ENCODE data around the gene PTPRE.

Gene PTPRE

GRCh38 chr10:128071417-128071782 lies 164.5 kb downstream of the PTPRE start:
- Mint-ChIP-seq H3K4me3 (no peak overlapping the region), H3K36me3 (ENCODE audit: low read depth) (peaks cover 65% of the 10 kb centered on the region), H3K27me3 (ENCODE audit: low read depth) (no peaks in the 10 kb centered on the region), H3K9me3 (no peaks in the 10 kb centered on the region), H3K4me1 (ENCODE audit: low read depth) (peaks cover 18% of the 10 kb centered on the region), H3K27ac (no peak overlapping the region)
- DNase-seq (ENCODE audit: low spot score), result no peak

DNA sequence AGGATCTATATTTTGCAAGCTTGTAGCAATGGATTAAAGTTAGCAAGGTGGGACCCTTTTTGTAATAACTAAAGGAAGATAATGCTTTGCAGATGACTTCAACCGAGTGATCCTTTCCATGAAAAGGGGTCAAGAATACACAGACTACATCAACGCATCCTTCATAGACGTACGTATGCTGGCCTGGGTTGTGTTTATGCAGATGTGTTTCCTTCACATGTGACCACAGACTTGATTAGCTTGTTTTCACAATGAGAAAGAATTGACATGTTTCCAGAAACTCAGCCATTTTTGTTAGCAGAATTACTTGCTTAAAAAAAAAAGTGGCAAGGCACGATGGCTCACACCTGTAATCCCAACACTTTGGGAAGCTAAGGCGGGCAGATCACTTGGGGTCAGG lies 165.1 kb downstream of the PTPRE start:
- no peak overlapping the region for H3K27ac Mint-ChIP-seq
- peaks cover 63% of the 10 kb centered on the region for H3K36me3 Mint-ChIP-seq (ENCODE audit: low read depth)
- H3K9me3 Mint-ChIP-seq, result no peaks in the 10 kb centered on the region
- H3K4me1 Mint-ChIP-seq (ENCODE audit: low read depth), result peaks cover 14% of the 10 kb centered on the region
- H3K27me3 Mint-ChIP-seq (ENCODE audit: low read depth), result no peaks in the 10 kb centered on the region
- no peak for DNase-seq (ENCODE audit: low spot score)
- no peak overlapping the region for H3K4me3 Mint-ChIP-seq

DNA sequence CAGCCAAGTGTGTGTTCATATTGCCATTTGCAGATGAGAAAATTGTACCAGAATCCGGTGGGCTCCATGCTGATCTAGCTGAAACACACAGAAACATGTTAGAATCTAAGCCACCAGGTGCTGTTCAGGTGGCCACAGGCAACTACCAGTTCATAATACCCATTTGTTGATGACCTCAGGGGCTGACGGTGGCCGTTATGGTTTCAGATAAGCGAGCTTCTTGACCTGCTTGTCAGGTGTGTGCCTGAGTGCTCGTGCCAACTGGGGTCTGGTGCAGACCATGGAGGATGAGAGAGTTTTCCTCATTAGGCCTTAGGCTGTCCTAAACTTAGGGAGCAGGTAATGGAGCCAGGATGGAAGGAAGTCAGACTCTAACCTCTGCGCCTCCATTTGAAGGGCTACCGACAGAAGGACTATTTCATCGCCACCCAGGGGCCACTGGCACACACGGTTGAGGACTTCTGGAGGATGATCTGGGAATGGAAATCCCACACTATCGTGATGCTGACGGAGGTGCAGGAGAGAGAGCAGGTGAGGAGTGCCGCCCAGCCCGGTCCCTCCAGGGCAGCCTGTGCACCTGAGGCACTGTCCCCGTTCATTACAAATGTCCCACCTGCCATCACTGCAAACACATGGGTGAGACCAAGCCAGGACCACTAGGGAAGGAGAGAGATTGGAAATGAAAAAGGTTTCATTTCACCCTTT lies 166.2 kb downstream of the PTPRE start:
- no peak overlapping the region for H3K4me3 Mint-ChIP-seq
- no peaks in the 10 kb centered on the region for H3K27me3 Mint-ChIP-seq (ENCODE audit: low read depth)
- peaks cover 10% of the 10 kb centered on the region for H3K4me1 Mint-ChIP-seq (ENCODE audit: low read depth)
- H3K36me3 Mint-ChIP-seq (ENCODE audit: low read depth), result peaks cover 56% of the 10 kb centered on the region
- no peaks in the 10 kb centered on the region for H3K9me3 Mint-ChIP-seq
- H3K27ac Mint-ChIP-seq, result no peak overlapping the region
- no peak for DNase-seq (ENCODE audit: low spot score)

- Mint-ChIP-seq H3K27ac (no peak overlapping the region), H3K4me3 (no peak overlapping the region), H3K36me3 (ENCODE audit: low read depth) (peaks cover 55% of the 10 kb centered on the region)
Measured at GRCh38 chr10:128073890-128074289, 167.0 kb downstream of the PTPRE start.

DNA sequence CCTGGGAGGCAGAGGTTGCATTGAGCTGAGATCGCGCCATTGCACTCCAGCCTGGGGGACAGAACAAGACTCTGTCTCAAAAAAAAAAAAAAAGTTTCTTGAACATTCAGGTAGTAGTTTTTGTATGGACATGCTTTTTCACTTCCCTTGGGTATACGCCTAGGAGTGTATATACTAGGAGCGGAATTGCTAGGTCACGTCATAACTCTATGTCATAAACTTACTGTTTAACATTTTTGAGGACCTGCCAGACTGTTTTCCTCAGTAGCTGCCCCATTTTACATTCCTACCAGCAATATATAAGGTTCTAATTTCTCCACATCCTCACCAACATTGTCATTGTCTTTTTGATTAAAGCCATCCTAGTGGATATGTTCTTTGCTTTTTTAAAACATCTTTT lies 167.7 kb downstream of the PTPRE start:
- DNase-seq (ENCODE audit: low spot score), result no peak
- Mint-ChIP-seq H3K4me1 (ENCODE audit: low read depth) (peaks cover 10% of the 10 kb centered on the region), H3K27me3 (ENCODE audit: low read depth) (no peaks in the 10 kb centered on the region), H3K9me3 (no peaks in the 10 kb centered on the region), H3K4me3 (no peak overlapping the region), H3K36me3 (ENCODE audit: low read depth) (peaks cover 59% of the 10 kb centered on the region), H3K27ac (no peak overlapping the region)

More at GRCh38 chr10:128073890-128074289, 167.0 kb downstream of the PTPRE start:
- DNase-seq (ENCODE audit: low spot score), result no peak
- Mint-ChIP-seq H3K9me3 (no peaks in the 10 kb centered on the region), H3K27me3 (ENCODE audit: low read depth) (no peaks in the 10 kb centered on the region), H3K4me1 (ENCODE audit: low read depth) (peaks cover 10% of the 10 kb centered on the region)

DNA sequence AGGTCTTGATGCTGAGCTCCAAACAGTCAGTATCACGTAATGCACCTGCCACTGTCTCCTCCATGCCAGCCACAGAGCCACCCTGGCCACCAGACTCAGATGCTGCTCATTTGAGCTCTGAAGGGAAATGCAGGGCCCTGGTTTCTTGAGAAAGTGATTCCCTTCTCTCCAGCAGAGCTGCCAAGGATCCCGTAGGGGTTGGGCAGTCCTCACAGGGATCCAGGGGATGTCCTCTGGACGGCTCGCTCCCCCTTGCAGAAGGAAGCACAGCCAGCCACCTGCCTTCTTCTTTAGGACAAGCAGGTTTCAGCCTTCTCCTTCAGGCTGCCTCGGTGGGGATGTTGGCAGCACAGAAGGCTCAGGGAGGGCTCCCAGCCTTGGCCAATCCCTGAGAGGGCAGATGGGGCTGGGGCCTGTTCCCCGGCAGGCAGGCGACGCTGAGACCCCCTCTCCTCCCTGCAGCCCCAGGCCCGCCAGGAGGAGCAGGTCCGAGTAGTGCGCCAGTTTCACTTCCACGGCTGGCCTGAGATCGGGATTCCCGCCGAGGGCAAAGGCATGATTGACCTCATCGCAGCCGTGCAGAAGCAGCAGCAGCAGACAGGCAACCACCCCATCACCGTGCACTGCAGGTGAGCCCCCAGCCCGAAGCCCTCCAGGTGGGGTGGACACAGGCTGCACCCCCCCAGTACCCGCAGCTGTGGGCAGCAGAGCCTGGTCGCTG lies 170.4 kb downstream of the PTPRE start:
- peaks cover 10% of the 10 kb centered on the region for H3K4me1 Mint-ChIP-seq (ENCODE audit: low read depth)
- DNase-seq (ENCODE audit: low spot score), result no peak
- H3K36me3 Mint-ChIP-seq (ENCODE audit: low read depth), result peaks cover 40% of the 10 kb centered on the region
- H3K9me3 Mint-ChIP-seq, result no peaks in the 10 kb centered on the region
- H3K4me3 Mint-ChIP-seq, result no peak overlapping the region
- H3K27me3 Mint-ChIP-seq (ENCODE audit: low read depth), result no peaks in the 10 kb centered on the region
- H3K27ac Mint-ChIP-seq, result no peak overlapping the region

GRCh38 chr10:128078136-128078969 lies 171.4 kb downstream of the PTPRE start:
- DNase-seq (ENCODE audit: low spot score), result no peak
- H3K4me1 Mint-ChIP-seq (ENCODE audit: low read depth), result peaks cover 8% of the 10 kb centered on the region
- H3K4me3 Mint-ChIP-seq, result no peak overlapping the region
- no peak overlapping the region for H3K27ac Mint-ChIP-seq
- H3K9me3 Mint-ChIP-seq, result no peaks in the 10 kb centered on the region
- no peaks in the 10 kb centered on the region for H3K27me3 Mint-ChIP-seq (ENCODE audit: low read depth)
- peaks cover 33% of the 10 kb centered on the region for H3K36me3 Mint-ChIP-seq (ENCODE audit: low read depth)

GRCh38 chr10:128080231-128080630 lies 173.3 kb downstream of the PTPRE start:
- no peak overlapping the region for H3K4me3 Mint-ChIP-seq
- H3K36me3 Mint-ChIP-seq (ENCODE audit: low read depth), result peaks cover 25% of the 10 kb centered on the region
- DNase-seq (ENCODE audit: low spot score), result no peak
- H3K27ac Mint-ChIP-seq, result no peak overlapping the region
- H3K4me1 Mint-ChIP-seq (ENCODE audit: low read depth), result no peaks in the 10 kb centered on the region
- H3K27me3 Mint-ChIP-seq (ENCODE audit: low read depth), result no peaks in the 10 kb centered on the region
- H3K9me3 Mint-ChIP-seq, result no peaks in the 10 kb centered on the region

GRCh38 chr10:128080641-128081040 lies 173.7 kb downstream of the PTPRE start:
- H3K27ac Mint-ChIP-seq, result no peak overlapping the region

DNA sequence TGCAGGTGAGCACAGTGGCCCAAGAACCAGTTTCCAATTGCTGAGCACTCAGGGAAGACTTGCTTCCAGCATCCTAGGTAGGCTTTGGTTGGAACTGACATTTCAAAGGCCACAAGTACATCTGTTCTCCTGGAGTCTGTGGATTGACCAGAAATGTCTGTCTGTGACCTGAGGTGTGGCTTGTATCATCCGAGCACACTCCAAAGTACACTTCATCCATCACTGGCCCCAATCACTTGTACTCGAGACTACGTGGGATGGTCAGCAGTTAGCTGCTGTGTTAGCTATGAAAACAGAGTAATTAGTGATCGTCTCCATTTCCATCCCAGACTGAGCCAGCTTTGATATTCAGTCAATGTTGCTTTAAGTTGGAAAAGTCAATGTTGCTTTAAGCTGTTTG lies 174.3 kb downstream of the PTPRE start:
- H3K4me1 Mint-ChIP-seq (ENCODE audit: low read depth), result no peaks in the 10 kb centered on the region
- H3K36me3 Mint-ChIP-seq (ENCODE audit: low read depth), result peaks cover 18% of the 10 kb centered on the region
- no peaks in the 10 kb centered on the region for H3K9me3 Mint-ChIP-seq
- H3K27ac Mint-ChIP-seq, result no peak overlapping the region
- DNase-seq (ENCODE audit: low spot score), result no peak
- H3K4me3 Mint-ChIP-seq, result no peak overlapping the region
- H3K27me3 Mint-ChIP-seq (ENCODE audit: low read depth), result no peaks in the 10 kb centered on the region

More at GRCh38 chr10:128080641-128081040, 173.7 kb downstream of the PTPRE start:
- H3K27me3 Mint-ChIP-seq (ENCODE audit: low read depth), result no peaks in the 10 kb centered on the region
- no peaks in the 10 kb centered on the region for H3K9me3 Mint-ChIP-seq
- no peak for DNase-seq (ENCODE audit: low spot score)
- no peaks in the 10 kb centered on the region for H3K4me1 Mint-ChIP-seq (ENCODE audit: low read depth)
- peaks cover 22% of the 10 kb centered on the region for H3K36me3 Mint-ChIP-seq (ENCODE audit: low read depth)
- H3K4me3 Mint-ChIP-seq, result no peak overlapping the region

DNA sequence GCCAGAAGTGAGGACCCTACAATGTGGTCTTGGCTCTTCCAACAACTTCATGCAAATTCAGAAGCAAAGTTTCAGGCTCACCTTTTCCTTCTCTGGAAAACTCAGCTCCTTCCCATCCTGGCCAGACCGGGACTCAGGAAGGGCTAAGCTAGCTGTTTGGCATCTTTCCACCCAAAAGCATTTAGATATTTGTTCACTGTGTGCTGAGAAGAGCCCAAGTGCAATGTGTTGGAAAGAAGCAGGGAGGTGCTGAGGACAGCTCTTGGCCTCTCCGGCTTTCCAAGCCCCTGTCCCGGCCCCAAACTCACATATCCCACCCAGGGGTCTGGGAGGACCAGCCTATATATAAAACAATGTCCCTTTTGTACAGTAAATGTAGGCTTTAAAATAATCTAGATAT lies 174.8 kb downstream of the PTPRE start:
- H3K27me3 Mint-ChIP-seq (ENCODE audit: low read depth), result no peaks in the 10 kb centered on the region
- no peak overlapping the region for H3K27ac Mint-ChIP-seq
- peaks cover 17% of the 10 kb centered on the region for H3K36me3 Mint-ChIP-seq (ENCODE audit: low read depth)

DNA sequence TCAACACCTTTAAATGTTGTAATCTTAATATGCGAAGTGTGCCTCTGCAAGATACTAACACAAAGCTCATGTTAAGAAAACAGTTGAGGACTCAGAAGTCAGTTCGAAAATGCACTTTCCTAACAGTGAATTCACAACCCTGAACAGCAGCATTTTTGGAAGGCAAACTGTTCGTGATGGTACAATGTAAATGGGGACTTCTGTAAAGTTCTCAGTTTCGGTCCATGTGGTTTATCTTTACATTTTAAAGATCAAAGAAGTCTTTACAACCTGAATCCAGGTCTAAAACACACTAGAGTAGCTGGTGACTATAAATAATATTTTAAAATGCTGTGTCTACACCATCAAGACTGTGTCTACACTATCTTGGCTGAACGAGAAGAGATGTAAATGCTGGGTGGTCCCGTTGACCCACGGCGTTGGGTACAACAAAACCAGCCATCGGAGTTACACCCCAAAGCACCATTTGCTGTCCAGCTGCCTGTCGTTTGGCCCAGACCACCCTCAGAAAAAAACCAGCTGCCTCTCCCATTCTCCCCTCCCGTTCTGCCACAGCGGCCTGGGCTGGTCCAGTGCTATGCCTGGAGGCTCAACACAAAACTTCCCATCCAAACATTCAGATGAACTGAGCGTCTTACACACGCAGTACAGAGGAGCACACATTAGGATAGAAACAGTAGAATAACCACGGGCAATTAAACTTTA lies 176.4 kb downstream of the PTPRE start:
- Mint-ChIP-seq H3K4me3 (no peak overlapping the region), H3K36me3 (ENCODE audit: low read depth) (peaks cover 12% of the 10 kb centered on the region)
- DNase-seq (ENCODE audit: low spot score), result no peak

More for the DNA sequence above, 174.8 kb downstream of the PTPRE start:
- no peaks in the 10 kb centered on the region for H3K9me3 Mint-ChIP-seq
- no peak overlapping the region for H3K4me3 Mint-ChIP-seq
- no peak for DNase-seq (ENCODE audit: low spot score)
- H3K4me1 Mint-ChIP-seq (ENCODE audit: low read depth), result no peaks in the 10 kb centered on the region

GRCh38 chr10:128084364-128084763 lies 177.5 kb downstream of the PTPRE start:
- H3K4me1 Mint-ChIP-seq (ENCODE audit: low read depth), result peaks cover 1% of the 10 kb centered on the region
- H3K27me3 Mint-ChIP-seq (ENCODE audit: low read depth), result no peaks in the 10 kb centered on the region

More for the DNA sequence above, 176.4 kb downstream of the PTPRE start:
- Mint-ChIP-seq H3K4me1 (ENCODE audit: low read depth) (peaks cover 1% of the 10 kb centered on the region), H3K27ac (no peak overlapping the region), H3K9me3 (no peaks in the 10 kb centered on the region), H3K27me3 (ENCODE audit: low read depth) (no peaks in the 10 kb centered on the region)

More at GRCh38 chr10:128084364-128084763, 177.5 kb downstream of the PTPRE start:
- peaks cover 9% of the 10 kb centered on the region for H3K36me3 Mint-ChIP-seq (ENCODE audit: low read depth)
- no peak overlapping the region for H3K4me3 Mint-ChIP-seq
- no peaks in the 10 kb centered on the region for H3K9me3 Mint-ChIP-seq
- DNase-seq (ENCODE audit: low spot score), result no peak
- no peak overlapping the region for H3K27ac Mint-ChIP-seq

All from T-helper 2 cell treated with Interferon-gamma antibody and Interleukin-4, amounts not matched to agents 5 μg/mL and 100 μg/mL, for 36 hours (primary cell).